Ectodermal cell (in vitro differentiated cells): ENCODE results near the gene SMIM29.
A peak's percentile ranks its signal among the peaks of the same experiment; 100 is the strongest.
"Not testable (repeated sequence)": the region's sequence is repeated elsewhere in the genome, so short reads cannot be mapped to it uniquely, and the experiment has no call there.

Source experiments
- H3K27ac ChIP-seq: 2 replicates; pipeline ENCODE4 v1.7.0; 2013; ENCODE audit warnings: mild to moderate bottlenecking, low read depth, low read length; ENCODE audit not compliant: insufficient read depth, poor library complexity, severe bottlenecking
- H3K27me3 ChIP-seq: 2 replicates; pipeline ENCODE4 v1.7.0; 2013; ENCODE audit warnings: mild to moderate bottlenecking, low read length; ENCODE audit not compliant: insufficient read depth, control insufficient read depth, poor library complexity, severe bottlenecking
- H3K36me3 ChIP-seq: one replicate; pipeline ENCODE4 v1.7.0; 2013; ENCODE audit warnings: low read length; ENCODE audit not compliant: control insufficient read depth, insufficient read depth
- H3K4me1 ChIP-seq: one replicate; pipeline ENCODE4 v1.7.0; 2013; ENCODE audit warnings: low read length; ENCODE audit not compliant: control insufficient read depth, insufficient read depth
- H3K4me3 ChIP-seq: 2 replicates; pipeline ENCODE4 v1.7.0; 2013; ENCODE audit warnings: low read depth, low read length, control low read depth; ENCODE audit not compliant: insufficient read depth
- H3K9me3 ChIP-seq: 2 replicates; pipeline ENCODE4 v1.7.0; 2013; ENCODE audit warnings: mild to moderate bottlenecking, low read length, moderate library complexity; ENCODE audit not compliant: control insufficient read depth
- WGBS, 2 experiments: methylation state at CpG; one replicate each; pipeline ENCODE4 v1.1.7; 2013; ENCODE audit warnings: missing lambda C conversion rate in 2 of 2; 5-methylcytosine and 5-hydroxymethylcytosine counted together

The SMIM29 gene

GRCh38 chr6:34269132-34269531 is 20.3 kb upstream of the SMIM29 start:
- not testable (repeated sequence) for H3K4me1 ChIP-seq, H3K9me3 ChIP-seq, H3K4me3 ChIP-seq, H3K27me3 ChIP-seq, H3K27ac ChIP-seq, H3K36me3 ChIP-seq
- WGBS, 2 experiments, result 80 to 100% methylated on average over 1 to 3 of the region's 25 CpGs

GRCh38 chr6:34267746-34268145 is 18.9 kb upstream of the SMIM29 start:
- no peak overlapping the region for H3K27ac ChIP-seq
- H3K9me3 ChIP-seq, result no peaks in the 10 kb centered on the region
- H3K4me3 ChIP-seq, result no peak overlapping the region
- no peaks in the 10 kb centered on the region for H3K36me3 ChIP-seq
- no peaks in the 10 kb centered on the region for H3K27me3 ChIP-seq
- no peaks in the 10 kb centered on the region for H3K4me1 ChIP-seq
- 92 to 94% methylated on average over 2 of the region's 2 CpGs for WGBS, 2 experiments

- H3K4me1 ChIP-seq, H3K36me3 ChIP-seq, H3K27ac ChIP-seq, H3K9me3 ChIP-seq, H3K27me3 ChIP-seq, H3K4me3 ChIP-seq: not testable (repeated sequence)
- 93 to 95% methylated on average over 22 to 23 of the region's 23 CpGs for WGBS, 2 experiments
Observed at GRCh38 chr6:34263484-34263883, 14.7 kb upstream of the SMIM29 start.

- no peaks in the 10 kb centered on the region for H3K27me3 ChIP-seq
- no peaks in the 10 kb centered on the region for H3K36me3 ChIP-seq
- no peak overlapping the region for H3K27ac ChIP-seq
- H3K9me3 ChIP-seq, result no peaks in the 10 kb centered on the region
- no peak overlapping the region for H3K4me3 ChIP-seq
- no peaks in the 10 kb centered on the region for H3K4me1 ChIP-seq
- WGBS, 2 experiments, result 87 to 88% methylated on average over 17 of the region's 17 CpGs
Observed at GRCh38 chr6:34260576-34261267, 11.9 kb upstream of the SMIM29 start.

GRCh38 chr6:34259529-34260069 is 10.8 kb upstream of the SMIM29 start:
- Histone ChIP-seq H3K36me3 (no peaks in the 10 kb centered on the region), H3K4me1 (no peaks in the 10 kb centered on the region), H3K4me3 (no peak overlapping the region), H3K27ac (no peak overlapping the region), H3K9me3 (no peaks in the 10 kb centered on the region), H3K27me3 (no peaks in the 10 kb centered on the region)
- WGBS, 2 experiments, result 96 to 97% methylated on average over 6 of the region's 6 CpGs

- not testable (repeated sequence) for H3K9me3 ChIP-seq, H3K27ac ChIP-seq, H3K27me3 ChIP-seq, H3K36me3 ChIP-seq, H3K4me1 ChIP-seq, H3K4me3 ChIP-seq
- WGBS, 2 experiments, result 82 to 93% methylated on average over 2 of the region's 2 CpGs
Observed at GRCh38 chr6:34252395-34252794, 3.6 kb upstream of the SMIM29 start.

DNA sequence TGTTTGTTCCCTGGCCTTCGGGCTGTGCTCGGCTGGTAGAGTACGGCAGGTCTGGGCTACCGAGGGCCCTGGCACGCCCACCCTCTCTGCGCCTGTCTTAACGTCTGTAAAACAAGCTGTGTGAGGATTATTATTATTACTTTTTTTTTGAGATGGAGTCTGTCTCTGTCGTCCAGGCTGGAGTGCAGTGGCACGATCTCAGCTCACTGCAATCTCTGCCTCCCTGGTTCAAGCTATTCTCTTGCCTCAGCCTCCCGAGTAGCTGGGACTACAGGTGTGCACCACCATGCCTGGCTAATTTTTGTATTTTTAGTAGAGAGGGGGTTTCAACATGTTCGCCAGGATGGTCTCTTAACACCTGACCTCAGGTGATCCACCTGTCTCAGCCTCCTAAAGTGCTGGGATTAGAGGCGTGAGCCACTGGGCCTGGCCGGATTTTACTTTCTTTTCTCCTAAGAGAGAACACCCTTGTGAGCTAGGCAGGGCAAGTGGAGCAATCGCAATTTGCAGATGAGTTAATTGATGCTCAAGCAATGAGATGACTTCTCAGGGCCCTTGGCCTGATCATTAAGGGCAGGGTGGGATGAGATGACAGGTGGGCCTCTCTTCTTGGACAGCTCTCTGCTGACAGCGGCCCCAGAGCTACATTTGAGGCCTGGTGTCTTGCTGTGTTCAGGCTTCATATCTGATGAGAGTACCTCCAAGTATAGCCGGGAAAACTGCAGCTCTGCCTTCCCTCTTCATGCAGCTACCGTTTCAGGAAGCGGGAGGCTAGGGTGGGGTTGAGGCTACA is 859 bp upstream of the SMIM29 start:
- H3K27ac ChIP-seq, result no peak overlapping the region
- H3K27me3 ChIP-seq, result no peaks in the 10 kb centered on the region
- 61 to 65% methylated on average over 18 of the region's 18 CpGs for WGBS, 2 experiments
- H3K36me3 ChIP-seq, result peaks cover 1% of the 10 kb centered on the region
- peaks cover 12% of the 10 kb centered on the region for H3K4me1 ChIP-seq
- H3K4me3 ChIP-seq, result peak overlapping the region; percentile 63
- no peaks in the 10 kb centered on the region for H3K9me3 ChIP-seq

- H3K27ac ChIP-seq, result peak overlapping the region; percentile 72
- H3K27me3 ChIP-seq, result no peaks in the 10 kb centered on the region
- H3K4me1 ChIP-seq, result peaks cover 12% of the 10 kb centered on the region
- H3K4me3 ChIP-seq, result peak overlapping the region; percentile 63
- no peaks in the 10 kb centered on the region for H3K9me3 ChIP-seq
- 11% methylated on average over 17 of the region's 17 CpGs for WGBS, 2 experiments
- peaks cover 11% of the 10 kb centered on the region for H3K36me3 ChIP-seq
Observed at GRCh38 chr6:34248198-34248726, 544 bp downstream of the SMIM29 start.

GRCh38 chr6:34247481-34248197 is 1.2 kb downstream of the SMIM29 start:
- peak overlapping the region; percentile 72 for H3K27ac ChIP-seq
- H3K4me1 ChIP-seq, result peaks cover 12% of the 10 kb centered on the region
- H3K27me3 ChIP-seq, result no peaks in the 10 kb centered on the region
- no peak overlapping the region for H3K4me3 ChIP-seq
- WGBS, 2 experiments, result 83 to 84% methylated on average over 6 of the region's 6 CpGs
- peaks cover 14% of the 10 kb centered on the region for H3K36me3 ChIP-seq
- H3K9me3 ChIP-seq, result no peaks in the 10 kb centered on the region
